GM23248 (cell line): ENCODE measurements around the gene ZNF544.

Source experiments
- EZH2 ChIP-seq: fragments of 200-600 bp; sonication (generic); IDR thresholded peaks from 2 replicates; pipeline ENCODE4 v1.6.1; 2018; ENCODE audit warnings: antibody characterized with exemption, mild to moderate bottlenecking; ENCODE audit not compliant: insufficient read depth, poor library complexity, severe bottlenecking
- EZH2phosphoT487 ChIP-seq: fragments of 200-600 bp; sonication (generic); IDR thresholded peaks from 2 replicates; pipeline ENCODE4 v1.6.1; 2018; ENCODE audit warnings: antibody characterized with exemption, moderate library complexity, mild to moderate bottlenecking, low read depth; ENCODE audit not compliant: insufficient read depth

GRCh38 chr19:58228585-58229254 is at the start of gene ZNF544:
- TF ChIP-seq EZH2 (no peak), EZH2phosphoT487 (no peak)
